Measurements from ENCODE around the gene TSPAN18.

GRCh38 chr11:44758983-44759382, 32.2 kb downstream of the TSPAN18 start:
- TF ChIP-seq CTCF (IDR thresholded peaks at IDR 0.05 in 2 of 3, conservative IDR thresholded peaks at IDR 0.05 in 1 of 3; ENCODE audit: control insufficient read depth in 2 of 3, extremely low read depth in 1 of 3, insufficient read depth in 1 of 3, low read depth in 3 of 3, low read length in 3 of 3), result no peak
- no peak for TF ChIP-seq RAD21 (IDR thresholded peaks at IDR 0.05; ENCODE audit: insufficient read depth, low read depth, low read length)
- TF ChIP-seq MYC (IDR thresholded peaks at IDR 0.05; ENCODE audit: insufficient read depth, insufficient read length, insufficient replicate concordance, low read length, severe bottlenecking), result no peak
- TF ChIP-seq MAX (IDR thresholded peaks at IDR 0.05; ENCODE audit: low read depth, low read length), result no peak
- TF ChIP-seq ATF3 (IDR thresholded peaks at IDR 0.05; ENCODE audit: borderline replicate concordance, extremely low read depth, low read depth, low read length), result no peak
- TF ChIP-seq EP300 (IDR thresholded peaks at IDR 0.05; ENCODE audit: borderline replicate concordance in 1 of 2, control insufficient read depth in 1 of 2, low read depth in 2 of 2, low read length in 2 of 2), result no peak
- TF ChIP-seq RFX5 (IDR thresholded peaks at IDR 0.05; ENCODE audit: low read depth, low read length), result no peak
- TF ChIP-seq POU2F2 (IDR thresholded peaks at IDR 0.05; ENCODE audit: borderline replicate concordance, low read depth, low read length), result no peak
- no peak for TF ChIP-seq SREBF2 (IDR thresholded peaks at IDR 0.05; ENCODE audit: low read length)
- no peak for TF ChIP-seq USF1 (IDR thresholded peaks at IDR 0.05; ENCODE audit: borderline replicate concordance, extremely low read length, insufficient read depth, low read depth, low read length)
- no peak for TF ChIP-seq SMAD1 (IDR thresholded peaks at IDR 0.05; ENCODE audit: low read depth, partially characterized antibody)
- TF ChIP-seq CHD4 (IDR thresholded peaks at IDR 0.05), result no peak
- no peak for TF ChIP-seq MXI1 (IDR thresholded peaks at IDR 0.05; ENCODE audit: low read depth, low read length)
